PC-9 (cell line): ENCODE data around the gene ORM2. TPM values are rescaled to one million over a fixed set of nuclear protein-coding genes. Genes with fewer than 3 reads are reported as not detected.

Experiments
- BruUV-seq: library from RNA; stranded (reverse); fragments of 400-500 nt; replicated peaks from 2 replicates; lab custom pipeline; 2021; lab: Mats Ljungman, UMichigan
- CTCF ChIA-PET: fragments of 300-600 bp; sonication (Branson Sonifier 250); formaldehyde crosslinking; loops from one replicate; lab custom pipeline; 2022; ENCODE audit warnings: antibody characterized with exemption; lab: Charles Lee
- POLR2A ChIA-PET: fragments of 300-600 bp; sonication (Branson Sonifier 250); formaldehyde crosslinking; loops from one replicate; lab custom pipeline; 2022; ENCODE audit warnings: antibody characterized with exemption; ENCODE audit not compliant: unreplicated experiment; lab: Charles Lee
- DNase-seq, 2 experiments: peaks; one replicate each; pipeline versions ENCODE4 v3.0.0 to v3.0.0-alpha.2; 2015 to 2022; ENCODE audit warnings: mixed read lengths in 1 of 2
- H2AFZ ChIP-seq: fragments of 200-600 bp; sonication (generic); 2 replicates; pipeline ENCODE4 v1.8.1; 2017; ENCODE audit warnings: antibody characterized with exemption
- H3F3A ChIP-seq: fragments of 200-600 bp; sonication (generic); 2 replicates; pipeline ENCODE4 v1.8.1; 2017; ENCODE audit warnings: antibody characterized with exemption, mild to moderate bottlenecking, low read depth; ENCODE audit not compliant: insufficient read depth
- H3K27ac ChIP-seq: fragments of 200-600 bp; sonication (generic); 2 replicates; pipeline ENCODE4 v1.6.1; 2016; ENCODE audit warnings: mixed run types
- H3K27me3 ChIP-seq: fragments of 200-600 bp; sonication (generic); 2 replicates; pipeline ENCODE4 v1.6.1; 2016; ENCODE audit warnings: low read depth, mixed run types; ENCODE audit not compliant: insufficient read depth
- H3K36me3 ChIP-seq: fragments of 200-600 bp; sonication (generic); 2 replicates; pipeline ENCODE4 v1.6.1; 2016; ENCODE audit warnings: low read depth, mixed run types
- H3K4me1 ChIP-seq: fragments of 200-600 bp; sonication (generic); replicated peaks from 2 replicates; pipeline ENCODE4 v1.6.1; 2016; ENCODE audit warnings: mixed run types; ENCODE audit not compliant: insufficient read depth
- H3K4me2 ChIP-seq: fragments of 200-600 bp; sonication (generic); 2 replicates; pipeline ENCODE4 v1.6.1; 2017; ENCODE audit warnings: mixed run types
- H3K4me3 ChIP-seq: fragments of 200-600 bp; sonication (generic); 2 replicates; pipeline ENCODE4 v1.6.1; 2016; ENCODE audit warnings: mixed run types
- H3K79me2 ChIP-seq: fragments of 200-600 bp; sonication (generic); 2 replicates; pipeline ENCODE4 v1.6.1; 2017; ENCODE audit warnings: low read depth, mixed run types
- H3K9me2 ChIP-seq: fragments of 200-600 bp; sonication (generic); 2 replicates; pipeline ENCODE4 v1.8.1; 2017; ENCODE audit warnings: mild to moderate bottlenecking; ENCODE audit not compliant: insufficient read depth
- H3K9me3 ChIP-seq: fragments of 200-600 bp; sonication (generic); 2 replicates; pipeline ENCODE4 v1.8.1; 2016; ENCODE audit warnings: low read depth; ENCODE audit not compliant: insufficient read depth
- H4K20me1 ChIP-seq: fragments of 200-600 bp; sonication (generic); 2 replicates; pipeline ENCODE4 v1.8.1; 2017; ENCODE audit not compliant: insufficient read depth
- CTCF ChIP-seq: fragments of 200-600 bp; sonication (generic); conservative IDR thresholded peaks from 2 replicates; pipeline ENCODE4 v1.6.1; 2017; ENCODE audit warnings: mixed run types, antibody characterized with exemption, mild to moderate bottlenecking, moderate library complexity
- EZH2 ChIP-seq: fragments of 200-600 bp; sonication (generic); IDR thresholded peaks from 2 replicates; pipeline ENCODE4 v1.8.0; 2017; ENCODE audit warnings: antibody characterized with exemption, low read depth
- intact Hi-C: fragments of 100-400 bp; cut with micrococcal nuclease; formaldehyde crosslinking; loops from one replicate; pipeline ENCODE4 v1.10.0; 2022; ENCODE audit not compliant: unreplicated experiment
- total RNA-seq: library from RNA; stranded (reverse); gene quantifications from 2 replicates; pipeline ENCODE4 v1.2.3, GENCODE V29; 2021

The ORM2 gene
- total RNA-seq, 1 experiment from 2014 or later, result not detected

GRCh38 chr9:114309096-114309495, 20.6 kb upstream of the ORM2 start:
- Histone ChIP-seq H3K9me2 (no peaks in the 10 kb centered on the region), H3K27me3 (0 out of 2 replicates have a peak, but pooled peaks cover 4% of the 10 kb centered on the region), H3K79me2 (no peaks in the 10 kb centered on the region), H3K36me3 (no peaks in the 10 kb centered on the region), H3K9me3 (no peaks in the 10 kb centered on the region), H2AFZ (no peak overlapping the region), H3F3A (no peaks in the 10 kb centered on the region), H3K4me2 (no peak overlapping the region), H3K4me1 (no peaks in the 10 kb centered on the region), H4K20me1 (no peaks in the 10 kb centered on the region), H3K27ac (no peak overlapping the region), H3K4me3 (no peak overlapping the region)
- BruUV-seq, result no TSS peak
- no peak for TF ChIP-seq CTCF
- TF ChIP-seq EZH2, result no peak
- no peak for DNase-seq
- CTCF ChIA-PET, result no interaction called here
- POLR2A ChIA-PET, result no interaction called here
- intact Hi-C loops, result no loop called here

- ChIA-PET CTCF (no interaction called here), POLR2A (interaction anchor here (0.6 kb wide), 1 partner anchor 200 kb away, joined by 5 read pairs; no protein-coding TSS in a partner anchor)
Observed at GRCh38 chr9:114310471-114311450, 18.9 kb upstream of the ORM2 start.

More at GRCh38 chr9:114310471-114311450, 18.9 kb upstream of the ORM2 start:
- Histone ChIP-seq H3K4me2 (no peak overlapping the region), H3K4me1 (no peaks in the 10 kb centered on the region), H3K9me3 (no peaks in the 10 kb centered on the region), H3K4me3 (no peak overlapping the region), H4K20me1 (no peaks in the 10 kb centered on the region), H3K36me3 (no peaks in the 10 kb centered on the region), H3K27me3 (0 out of 2 replicates have a peak, but pooled peaks cover 4% of the 10 kb centered on the region), H2AFZ (no peak overlapping the region), H3F3A (no peaks in the 10 kb centered on the region), H3K9me2 (no peaks in the 10 kb centered on the region), H3K79me2 (no peaks in the 10 kb centered on the region), H3K27ac (no peak overlapping the region)
- no peak for TF ChIP-seq CTCF
- no peak for TF ChIP-seq EZH2
- BruUV-seq, result no TSS peak
- no peak for DNase-seq
- intact Hi-C loops, result no loop called here
